IPS DF 19.7 (cell line): ENCODE data around the gene DUSP16.
"Not testable (repeated sequence)": the region's sequence is repeated elsewhere in the genome, so short reads cannot be mapped to it uniquely, and the experiment has no call there.

ENCODE experiments used
- DNase-seq: peaks from one replicate; pipeline ENCODE4 v3.0.0-alpha.2; 2013; ENCODE audit warnings: low read depth, low spot score

Gene DUSP16

GRCh38 chr12:12521044-12521485 is 41.6 kb downstream of the DUSP16 start:
- DNase-seq, result no peak

- DNase-seq, result no peak
Observed at GRCh38 chr12:12520273-12520672, 42.4 kb downstream of the DUSP16 start.

GRCh38 chr12:12519354-12519998 is 43.2 kb downstream of the DUSP16 start:
- DNase-seq, result no peak

- DNase-seq, result no peak
Observed at GRCh38 chr12:12518919-12519318, 43.7 kb downstream of the DUSP16 start.

GRCh38 chr12:12518464-12518845 is 44.2 kb downstream of the DUSP16 start:
- no peak for DNase-seq

- no peak for DNase-seq
Observed at GRCh38 chr12:12513416-12514006, 49.2 kb downstream of the DUSP16 start.

GRCh38 chr12:12511895-12512711 is 50.6 kb downstream of the DUSP16 start:
- DNase-seq, result no peak

GRCh38 chr12:12511021-12511783 is 51.5 kb downstream of the DUSP16 start:
- DNase-seq, result no peak

GRCh38 chr12:12510551-12510950 is 52.1 kb downstream of the DUSP16 start:
- DNase-seq, result no peak

GRCh38 chr12:12510141-12510540 is 52.5 kb downstream of the DUSP16 start:
- no peak for DNase-seq

- no peak for DNase-seq
Observed at GRCh38 chr12:12508612-12509011, 54.1 kb downstream of the DUSP16 start.

GRCh38 chr12:12507121-12507520 is 55.5 kb downstream of the DUSP16 start:
- no peak for DNase-seq

- no peak for DNase-seq
Observed at GRCh38 chr12:12506496-12506890, 56.2 kb downstream of the DUSP16 start.

GRCh38 chr12:12505544-12506495 is 56.8 kb downstream of the DUSP16 start:
- DNase-seq, result no peak

GRCh38 chr12:12503384-12504078 is 59.1 kb downstream of the DUSP16 start:
- peak; percentile 15 for DNase-seq

GRCh38 chr12:12502815-12503151 is 59.9 kb downstream of the DUSP16 start:
- no peak for DNase-seq

- not testable (repeated sequence) for DNase-seq
Observed at GRCh38 chr12:12502130-12502814, 60.4 kb downstream of the DUSP16 start.

GRCh38 chr12:12501121-12501520 is 61.5 kb downstream of the DUSP16 start:
- DNase-seq, result no peak

GRCh38 chr12:12499909-12500604 is 62.6 kb downstream of the DUSP16 start:
- no peak for DNase-seq
